Pulmonary artery endothelial cell (primary cell): ENCODE results near the gene TNFAIP8L1. TPM values are rescaled to one million over a fixed set of nuclear protein-coding genes. Genes with fewer than 3 reads are reported as not detected.

Source experiments
- DNase-seq: peaks from one replicate; pipeline ENCODE4 v3.0.0-alpha.2; 2011; ENCODE audit warnings: low read depth, low spot score
- total RNA-seq: library from RNA; depleted of rRNA; stranded (reverse); fragments of >200 nt; gene quantifications from 2 replicates; pipeline ENCODE4 v1.2.3, GENCODE V29; 2014

Gene TNFAIP8L1
- total RNA-seq, 1 donor from 2014 or later: 30.5 TPM

GRCh38 chr19:4609878-4610511, 29.3 kb upstream of the TNFAIP8L1 start:
- DNase-seq: no peak

GRCh38 chr19:4613254-4613751, 26.0 kb upstream of the TNFAIP8L1 start:
- DNase-seq: no peak

GRCh38 chr19:4618019-4618418, 21.3 kb upstream of the TNFAIP8L1 start:
- no peak for DNase-seq

- DNase-seq: no peak
Measured at GRCh38 chr19:4619668-4620294, 19.5 kb upstream of the TNFAIP8L1 start.

- no peak for DNase-seq
Measured at GRCh38 chr19:4620675-4621074, 18.6 kb upstream of the TNFAIP8L1 start.

- DNase-seq: no peak
Measured at GRCh38 chr19:4622695-4623421, 16.5 kb upstream of the TNFAIP8L1 start.

GRCh38 chr19:4624301-4624700, 15.0 kb upstream of the TNFAIP8L1 start:
- DNase-seq: no peak

- DNase-seq: no peak
Measured at GRCh38 chr19:4624733-4625362, 14.5 kb upstream of the TNFAIP8L1 start.

- peak; percentile 51 for DNase-seq
Measured at GRCh38 chr19:4633140-4633967, 6.0 kb upstream of the TNFAIP8L1 start.

- DNase-seq: no peak
Measured at GRCh38 chr19:4635754-4636116, 3.6 kb upstream of the TNFAIP8L1 start.

GRCh38 chr19:4636151-4636717, 3.1 kb upstream of the TNFAIP8L1 start:
- DNase-seq: no peak

- no peak for DNase-seq
Measured at GRCh38 chr19:4636761-4637160, 2.6 kb upstream of the TNFAIP8L1 start.

GRCh38 chr19:4638317-4638716, 999 bp upstream of the TNFAIP8L1 start:
- no peak for DNase-seq

- DNase-seq: no peak
Measured at GRCh38 chr19:4639531-4640246, 373 bp downstream of the TNFAIP8L1 start.

GRCh38 chr19:4640247-4641000, 1.1 kb downstream of the TNFAIP8L1 start:
- no peak for DNase-seq

- no peak for DNase-seq
Measured at GRCh38 chr19:4641132-4641531, 1.8 kb downstream of the TNFAIP8L1 start.

GRCh38 chr19:4642625-4643024, 3.3 kb downstream of the TNFAIP8L1 start:
- DNase-seq: no peak

GRCh38 chr19:4645718-4646117, 6.4 kb downstream of the TNFAIP8L1 start:
- no peak for DNase-seq
